Right renal cortex interstitium (tissue), 3 donors: ENCODE results near the gene ZBTB16. TPM values are rescaled to one million over a fixed set of nuclear protein-coding genes. Genes with fewer than 3 reads are reported as not detected.

Experiments used
- DNase-seq, 3 donors: peaks; one replicate each; pipeline ENCODE4 v3.0.0-alpha.2; 2013; ENCODE audit warnings: low read depth in 3 of 3, low spot score in 2 of 3
- polyA plus RNA-seq, 3 donors: library from polyadenylated mRNA; unstranded; fragments of 120-200 nt; gene quantifications; one replicate each; pipeline ENCODE4 v1.2.1, GENCODE V29; 2013; ENCODE audit not compliant: insufficient read length in 3 of 3

ZBTB16 gene, protein sequence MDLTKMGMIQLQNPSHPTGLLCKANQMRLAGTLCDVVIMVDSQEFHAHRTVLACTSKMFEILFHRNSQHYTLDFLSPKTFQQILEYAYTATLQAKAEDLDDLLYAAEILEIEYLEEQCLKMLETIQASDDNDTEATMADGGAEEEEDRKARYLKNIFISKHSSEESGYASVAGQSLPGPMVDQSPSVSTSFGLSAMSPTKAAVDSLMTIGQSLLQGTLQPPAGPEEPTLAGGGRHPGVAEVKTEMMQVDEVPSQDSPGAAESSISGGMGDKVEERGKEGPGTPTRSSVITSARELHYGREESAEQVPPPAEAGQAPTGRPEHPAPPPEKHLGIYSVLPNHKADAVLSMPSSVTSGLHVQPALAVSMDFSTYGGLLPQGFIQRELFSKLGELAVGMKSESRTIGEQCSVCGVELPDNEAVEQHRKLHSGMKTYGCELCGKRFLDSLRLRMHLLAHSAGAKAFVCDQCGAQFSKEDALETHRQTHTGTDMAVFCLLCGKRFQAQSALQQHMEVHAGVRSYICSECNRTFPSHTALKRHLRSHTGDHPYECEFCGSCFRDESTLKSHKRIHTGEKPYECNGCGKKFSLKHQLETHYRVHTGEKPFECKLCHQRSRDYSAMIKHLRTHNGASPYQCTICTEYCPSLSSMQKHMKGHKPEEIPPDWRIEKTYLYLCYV
- 1 to 10 TPM; 1.1 to 1.8 (median 1.4) TPM for polyA plus RNA-seq

DNA sequence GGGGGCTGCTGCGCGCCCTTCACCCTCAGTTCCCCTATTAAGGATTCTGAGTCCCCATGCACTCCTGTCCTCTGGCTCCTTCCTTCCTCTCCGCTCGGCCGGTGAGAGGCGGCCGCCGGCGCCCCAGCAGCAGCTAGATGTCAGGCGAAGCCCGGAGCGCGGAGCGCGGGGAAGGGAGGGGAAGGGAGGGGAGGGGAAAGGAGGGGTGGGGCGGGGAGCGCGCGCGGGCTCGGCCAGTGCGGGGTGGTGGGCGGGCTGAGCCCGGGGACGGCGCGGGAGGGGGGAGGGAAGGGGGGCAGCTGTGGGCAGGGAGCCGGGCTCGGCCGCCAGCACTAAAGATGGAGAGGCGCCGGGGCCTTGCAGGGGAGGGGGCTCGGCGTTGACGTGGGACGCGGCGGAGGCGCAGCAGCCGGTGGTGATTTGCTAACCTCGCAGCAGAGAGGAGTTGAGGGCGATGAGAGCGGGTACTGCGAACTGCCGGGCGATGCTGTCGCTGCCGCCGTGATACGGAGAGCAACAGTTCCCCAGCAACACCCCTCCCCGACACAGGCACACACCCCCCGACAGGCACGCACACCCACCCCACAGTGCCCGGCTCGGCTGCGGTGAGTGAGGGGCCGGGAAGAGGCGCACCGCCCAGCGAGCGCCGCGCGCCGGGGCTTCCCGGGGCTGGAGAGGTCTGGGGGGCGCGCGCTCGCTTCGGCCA, at the start of gene ZBTB16:
ZBTB16 (plus strand) TSS at position 434 of the 706 bp plus-strand sequence. CDS start 3,590 bp downstream, outside the sequence.
- DNase-seq: peak in 1 of 3 donors; percentile 39

DNA sequence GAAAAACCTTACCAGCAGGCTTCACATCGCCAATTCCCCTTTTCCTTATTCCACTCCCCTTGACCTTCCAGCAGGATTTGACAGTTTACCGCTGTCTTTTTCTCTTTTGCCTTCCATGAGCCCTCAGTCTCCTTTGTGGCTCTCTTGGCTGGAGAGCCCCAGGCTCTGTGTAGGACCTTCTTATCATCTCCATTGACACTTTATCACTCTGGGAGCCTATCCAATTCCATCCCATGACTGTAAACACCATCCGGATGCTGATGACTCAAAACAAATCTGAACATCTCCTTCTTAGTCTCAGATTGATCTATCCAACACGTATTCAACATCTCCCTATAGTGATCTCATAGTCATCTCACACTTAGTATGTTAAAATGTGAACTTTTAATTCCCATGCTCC, 48.6 kb upstream of the ZBTB16 start:
- no peak for DNase-seq

DNA sequence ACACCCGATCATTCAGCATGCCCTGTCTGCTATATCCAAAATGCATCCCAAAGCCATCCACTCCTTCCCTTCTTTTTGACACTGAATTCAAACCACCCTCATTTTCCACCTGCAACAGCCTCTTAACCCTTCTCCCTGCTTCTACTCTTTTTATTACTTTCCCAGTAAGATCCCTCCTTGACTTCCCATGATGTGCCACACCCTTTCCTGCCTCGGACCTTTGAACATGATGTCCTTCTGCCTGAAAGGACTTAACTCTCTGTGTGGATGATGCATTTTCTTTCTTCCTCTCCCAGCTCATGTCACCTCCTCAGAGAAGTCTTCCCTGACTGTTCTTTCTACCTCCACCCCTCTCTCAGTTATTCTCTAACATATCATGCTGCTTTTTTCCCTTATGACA, 48.1 kb upstream of the ZBTB16 start:
- no peak for DNase-seq

DNA sequence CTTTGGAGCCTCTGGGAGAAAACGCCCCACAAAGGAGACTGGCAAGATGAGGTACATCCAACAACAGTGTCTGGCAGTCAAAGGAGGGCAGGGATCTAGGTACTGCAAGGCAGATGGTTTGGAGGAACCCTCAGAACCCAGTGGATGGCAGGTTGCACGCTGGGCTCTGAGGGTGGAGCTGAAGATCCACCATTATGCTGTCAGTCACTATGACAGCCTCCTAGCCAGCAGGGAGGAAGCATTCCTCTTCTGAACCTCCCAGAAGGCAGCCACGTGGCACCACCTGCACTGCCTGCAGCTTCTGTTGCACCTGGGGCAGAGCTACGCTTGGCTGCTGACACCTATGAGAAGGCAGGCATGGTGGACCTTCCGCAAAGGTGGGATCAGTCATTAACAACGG, 44.4 kb upstream of the ZBTB16 start:
- no peak for DNase-seq

DNA sequence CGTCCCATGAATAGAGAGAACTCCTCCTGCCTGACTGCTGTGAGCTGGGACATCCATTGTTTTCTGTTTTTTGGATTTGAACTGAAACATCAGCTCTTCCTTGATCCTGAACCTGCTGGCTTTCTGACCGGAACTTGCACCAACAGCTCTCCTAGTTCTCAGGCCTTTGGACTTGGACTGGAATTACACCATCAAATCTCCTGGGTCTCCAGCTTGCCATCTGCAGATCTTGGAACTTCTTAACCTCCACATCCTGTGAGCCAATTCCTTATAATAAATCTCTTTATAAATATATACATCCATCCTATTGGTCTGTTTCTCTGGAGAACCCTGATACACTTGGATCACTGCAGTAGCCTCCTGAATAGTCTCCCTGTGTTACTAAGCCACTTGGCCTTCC, 42.5 kb upstream of the ZBTB16 start:
- no peak for DNase-seq

DNA sequence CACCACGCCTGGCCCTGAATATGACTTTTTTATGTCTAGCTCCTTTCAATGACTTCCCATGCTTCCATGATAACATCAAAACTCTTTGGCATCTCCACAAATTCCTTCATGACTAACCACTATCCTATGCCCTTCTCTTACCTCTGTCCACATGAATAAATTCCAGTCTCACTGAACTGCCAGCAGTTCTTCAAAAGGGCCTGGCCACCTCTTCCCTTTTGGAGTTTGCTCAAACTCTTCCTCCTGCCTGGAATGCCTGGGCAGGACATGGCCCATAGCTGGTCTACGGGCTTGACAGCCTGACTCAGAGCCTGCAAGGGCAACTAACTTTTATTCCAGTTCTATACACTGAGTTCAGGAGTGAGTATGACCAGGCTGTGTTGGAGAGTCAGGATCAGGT, 41.8 kb upstream of the ZBTB16 start:
- no peak for DNase-seq

DNA sequence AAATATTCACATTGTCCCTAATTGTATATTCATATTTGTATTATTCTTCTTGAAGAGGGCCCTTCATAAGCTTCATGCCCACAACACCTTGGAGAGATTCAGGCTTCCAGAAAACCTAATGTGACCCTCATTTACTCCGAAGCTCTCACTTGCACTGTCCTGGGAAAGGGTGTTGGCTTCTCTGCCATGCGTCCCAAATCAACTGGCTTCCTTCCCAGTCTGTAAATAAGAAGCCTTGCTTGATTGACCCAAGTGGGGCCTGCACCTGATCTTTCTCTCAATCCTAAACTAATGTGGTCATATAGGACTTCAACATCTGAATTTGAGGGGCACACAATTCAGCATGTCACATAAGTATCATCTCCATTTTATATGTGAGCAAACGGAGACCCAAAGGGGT, 40.5 kb upstream of the ZBTB16 start:
- DNase-seq: no peak

DNA sequence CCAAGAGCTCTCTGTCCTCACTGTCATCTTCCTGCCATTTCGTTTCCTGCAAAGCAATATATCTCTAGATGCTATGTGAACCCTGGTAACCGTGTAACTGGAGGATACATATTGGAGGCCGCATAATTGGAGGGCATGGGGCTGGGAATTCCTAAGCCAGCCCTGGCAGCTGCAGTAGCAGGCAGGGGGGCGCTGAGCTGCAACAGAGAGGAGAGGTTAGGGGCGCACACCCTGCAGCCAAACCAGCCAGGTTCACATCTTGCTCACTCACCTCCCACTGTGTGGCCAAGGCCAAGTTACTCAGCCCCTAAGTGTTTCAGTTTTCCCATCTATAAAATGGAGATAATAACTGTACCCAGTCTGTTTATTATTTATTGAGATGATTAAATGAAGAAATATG, 39.9 kb upstream of the ZBTB16 start:
- no peak for DNase-seq

DNA sequence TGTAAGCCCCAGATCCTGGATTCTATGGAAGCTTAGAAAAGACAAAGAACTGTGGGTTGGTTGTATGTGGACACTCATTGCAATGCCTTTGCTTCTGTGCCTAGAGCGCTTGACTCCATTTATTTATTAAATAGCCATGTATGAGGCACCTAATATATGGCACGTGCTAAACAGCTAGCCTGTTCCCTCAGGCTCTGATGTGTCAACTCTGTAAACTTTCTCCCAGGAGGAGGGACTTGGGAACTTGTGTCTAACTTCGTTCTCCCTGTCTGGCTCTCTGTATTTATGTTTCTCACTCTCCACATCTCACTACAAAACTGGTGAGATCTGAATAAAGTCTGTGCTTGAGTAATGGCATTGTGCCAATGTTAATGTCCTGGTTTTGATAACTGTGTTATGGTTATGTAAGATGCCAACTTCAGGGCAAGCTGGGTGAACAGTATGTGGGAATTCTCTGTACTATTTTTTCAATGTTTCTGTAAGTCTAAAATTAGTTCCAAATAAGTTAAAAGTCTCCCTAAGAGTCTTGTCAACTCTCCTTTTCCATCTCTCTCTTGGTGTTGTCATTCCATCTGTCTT, 34.1 kb upstream of the ZBTB16 start:
- DNase-seq: no peak

DNA sequence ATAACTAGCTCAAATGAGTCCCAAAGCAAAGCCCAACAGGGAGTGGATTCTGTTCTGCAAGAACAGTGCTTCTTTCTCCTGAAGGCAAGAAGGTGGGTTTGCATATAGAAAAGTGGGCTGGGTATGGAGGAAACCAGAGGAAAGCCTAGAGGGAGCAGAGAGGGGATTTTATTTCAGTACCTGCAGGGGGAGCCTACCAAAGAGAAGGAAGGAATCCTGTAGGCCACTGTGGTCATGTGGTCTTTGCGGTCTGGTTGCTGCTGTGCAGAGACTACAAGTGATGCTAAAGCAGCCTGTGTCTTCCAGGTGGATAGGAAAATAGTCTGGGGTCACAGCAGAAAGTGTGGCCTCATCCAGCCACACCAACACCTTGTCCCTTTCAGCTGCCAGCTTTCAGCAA, 33.2 kb upstream of the ZBTB16 start:
- no peak for DNase-seq

DNA sequence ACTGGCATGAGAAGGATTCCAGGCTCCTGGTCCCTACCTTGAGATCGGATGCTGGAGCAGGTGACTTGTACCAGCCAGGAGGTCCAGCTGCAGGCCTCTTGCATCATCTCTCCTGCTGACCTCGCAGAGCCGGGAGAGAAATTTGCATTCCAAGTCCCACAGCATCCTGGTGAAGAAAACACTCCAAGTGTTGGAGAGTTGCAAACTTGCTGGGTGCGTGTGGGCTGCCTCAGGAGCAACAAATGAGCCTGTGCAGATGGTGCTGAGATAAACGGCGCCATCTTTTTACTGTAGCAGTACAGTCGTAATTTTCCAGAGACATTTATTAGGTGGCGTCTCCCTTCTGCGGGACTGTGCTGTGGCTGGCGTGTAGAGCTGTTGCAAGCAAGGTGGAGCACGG, 32.1 kb upstream of the ZBTB16 start:
- DNase-seq: no peak

DNA sequence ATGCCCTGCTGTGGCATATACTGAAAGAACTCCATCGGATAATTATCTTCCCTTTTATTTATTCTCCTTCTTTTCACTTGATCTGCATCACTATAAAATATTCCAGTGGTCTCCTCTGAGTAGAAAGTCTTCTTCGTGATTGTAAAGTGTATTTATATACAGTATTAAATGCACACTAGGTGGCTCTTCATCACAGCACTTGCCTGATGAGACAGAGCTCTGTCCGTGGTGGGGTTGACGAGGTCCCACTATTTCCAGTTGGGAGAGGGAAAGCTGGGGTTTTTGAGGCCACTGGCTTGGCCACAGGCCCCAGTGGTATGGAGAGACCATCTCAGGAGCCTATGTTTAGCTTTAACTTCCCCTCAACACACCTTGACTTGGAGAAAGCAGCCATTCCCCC, 31.6 kb upstream of the ZBTB16 start:
- DNase-seq: no peak

DNA sequence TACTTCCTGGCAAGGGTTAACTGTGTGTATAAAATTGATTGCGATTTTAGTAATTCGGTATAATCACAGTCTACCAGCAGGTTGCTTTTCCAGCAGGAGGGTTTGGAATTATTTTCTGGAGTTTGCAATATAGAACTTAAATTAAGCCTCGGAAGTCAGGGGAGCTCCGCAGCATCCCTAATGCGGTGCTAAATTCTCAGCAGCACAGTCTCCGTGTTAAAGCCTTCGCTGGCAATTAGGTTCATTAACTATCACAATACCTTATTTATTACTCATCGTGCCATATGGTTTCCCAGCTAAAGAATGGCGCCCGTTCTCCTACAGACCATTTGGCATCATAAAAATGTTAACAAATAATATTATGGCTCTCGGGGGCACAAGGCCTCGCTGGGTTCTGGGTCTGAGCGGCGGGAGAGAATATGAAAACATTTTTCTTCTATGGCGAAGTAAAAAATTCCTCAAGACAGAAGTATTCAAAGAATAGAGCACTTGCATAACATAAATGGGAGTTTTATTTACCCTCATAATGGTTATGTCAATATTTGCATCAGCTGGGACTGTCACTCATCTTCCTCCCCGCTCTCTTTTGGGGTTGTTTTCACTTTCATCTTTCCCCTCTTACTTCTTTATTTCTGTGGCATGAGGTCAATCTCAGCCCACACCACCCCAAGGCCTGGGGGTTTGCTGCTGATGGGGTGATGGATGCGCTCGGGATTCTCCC, 28.1 kb upstream of the ZBTB16 start:
- no peak for DNase-seq

DNA sequence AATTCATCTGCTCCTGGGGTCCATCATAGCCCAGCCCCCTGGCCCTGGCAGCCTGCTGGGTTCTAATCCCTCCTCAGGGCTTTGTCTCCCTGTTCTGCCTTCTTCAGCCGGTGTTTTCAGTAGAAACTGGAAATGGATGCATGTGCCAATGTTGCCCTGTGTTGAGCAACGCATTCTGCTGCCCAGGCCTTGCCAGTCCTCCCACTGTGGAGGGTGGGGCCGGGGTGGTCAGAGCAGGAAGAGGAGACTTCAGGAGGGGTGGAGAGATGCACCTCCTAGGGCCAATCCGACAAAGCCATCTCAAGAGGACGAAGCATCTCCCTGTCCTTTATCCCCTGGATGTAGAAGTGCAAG, 27.6 kb upstream of the ZBTB16 start:
- DNase-seq: no peak

DNA sequence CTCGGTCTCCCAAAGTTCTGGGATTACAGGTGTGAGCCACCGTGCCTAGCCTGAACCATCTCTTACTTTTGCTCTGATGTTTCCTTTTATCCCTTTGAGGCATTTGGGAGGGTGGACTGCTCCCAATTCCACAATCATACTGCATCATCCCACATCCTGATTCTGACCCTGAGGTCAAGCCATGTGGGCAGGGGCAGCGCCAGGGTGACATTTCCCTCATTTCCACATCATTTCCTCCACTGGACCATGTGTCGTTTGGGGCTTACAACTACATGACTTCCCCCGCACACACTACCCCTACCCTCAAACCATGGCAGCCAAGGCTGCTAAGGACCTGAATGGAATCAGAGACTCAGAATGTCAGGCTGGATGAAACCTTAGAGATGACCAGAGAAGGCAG, 26.4 kb upstream of the ZBTB16 start:
- no peak for DNase-seq

DNA sequence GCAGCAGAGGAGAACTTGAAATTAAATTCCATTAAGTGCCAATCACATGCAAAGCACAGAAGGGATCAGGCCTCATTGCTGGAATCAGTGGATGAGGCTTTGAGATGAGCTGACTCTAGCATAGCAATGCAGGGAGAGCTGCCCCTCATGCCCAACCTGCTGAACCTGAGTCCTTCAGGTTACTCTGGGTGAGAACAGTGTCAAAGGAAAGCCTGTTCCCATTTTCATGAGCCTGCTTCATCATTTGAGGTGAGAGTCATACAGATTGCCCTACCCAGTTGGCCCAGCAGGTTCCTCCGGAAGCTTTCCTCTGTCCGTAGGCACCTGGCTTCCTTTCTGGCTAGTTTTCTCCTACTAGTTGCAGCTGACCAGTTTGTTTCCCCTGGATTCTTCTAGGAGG, 25.9 kb upstream of the ZBTB16 start:
- DNase-seq: no peak

DNA sequence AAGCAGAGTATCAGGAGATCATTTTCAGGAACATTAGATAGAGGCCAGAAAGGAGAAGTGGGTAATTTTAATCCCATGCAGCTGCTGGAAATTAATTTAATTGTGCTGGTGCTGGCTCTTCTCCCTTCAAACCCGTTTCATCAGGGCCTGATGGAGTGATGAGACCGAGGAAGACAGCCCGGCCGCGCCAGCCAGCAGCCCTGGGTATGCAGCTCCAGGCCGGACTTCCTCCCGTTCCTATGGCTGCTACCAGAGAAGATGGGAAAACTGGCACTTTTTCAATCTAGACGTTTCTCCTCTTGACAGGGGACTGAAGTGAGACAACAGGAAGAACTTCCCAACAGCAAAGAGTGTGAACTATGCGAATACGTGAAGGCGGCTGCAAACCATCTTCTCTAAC, 24.6 kb upstream of the ZBTB16 start:
- no peak for DNase-seq

DNA sequence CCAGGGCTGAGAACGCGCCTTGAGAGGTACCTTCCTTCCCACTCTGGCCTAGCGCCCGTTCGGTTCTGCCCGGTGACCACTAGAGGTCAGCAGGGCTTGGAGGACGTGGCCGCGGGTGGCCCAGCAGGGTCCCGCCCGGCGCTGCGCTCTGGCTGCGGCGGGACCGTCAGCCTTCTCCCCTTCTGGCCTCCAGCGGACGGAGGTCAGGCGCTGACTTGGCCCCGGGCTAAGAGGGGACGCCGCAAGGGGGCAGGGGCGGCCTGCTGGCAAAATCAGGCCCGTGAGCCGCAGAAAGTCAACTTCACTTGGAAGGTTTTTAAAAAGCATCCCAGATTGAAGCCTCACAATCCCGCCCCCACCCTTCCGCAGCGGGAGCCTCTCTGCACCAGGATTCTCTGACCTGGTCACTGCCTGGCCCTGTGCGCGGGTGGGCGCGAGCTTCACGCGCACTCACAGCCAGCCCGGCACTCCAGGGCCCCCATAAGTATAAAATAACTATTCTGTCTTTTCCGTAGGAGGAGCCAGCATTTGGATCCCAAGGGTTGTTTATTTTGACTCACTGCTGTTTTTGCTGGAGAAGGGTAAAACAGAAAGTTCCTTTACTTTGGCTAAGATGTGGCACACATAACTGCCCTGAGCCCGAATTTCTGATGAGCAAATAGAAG, 23.2 kb upstream of the ZBTB16 start:
- peak in 1 of 3 donors; percentile 49 for DNase-seq

DNA sequence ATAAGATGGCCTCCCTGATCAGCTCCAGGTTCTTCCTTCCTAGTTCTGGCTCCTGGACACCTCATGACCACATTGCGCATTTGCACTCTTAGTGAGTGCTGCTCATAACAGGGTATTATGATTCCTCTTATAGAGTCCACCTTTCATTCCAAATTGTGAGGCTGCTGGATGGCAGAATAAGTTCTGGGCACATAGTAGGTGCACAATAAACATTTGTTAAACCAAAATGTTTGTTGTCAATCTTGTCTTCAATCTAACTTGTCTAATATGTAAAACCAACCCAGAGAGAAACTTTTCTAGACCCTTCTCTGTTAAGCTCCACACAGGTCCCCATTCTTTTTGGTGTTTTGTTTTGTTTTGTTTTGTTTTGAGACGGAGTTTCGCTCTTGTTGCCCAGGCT, 22.6 kb upstream of the ZBTB16 start:
- DNase-seq: no peak

DNA sequence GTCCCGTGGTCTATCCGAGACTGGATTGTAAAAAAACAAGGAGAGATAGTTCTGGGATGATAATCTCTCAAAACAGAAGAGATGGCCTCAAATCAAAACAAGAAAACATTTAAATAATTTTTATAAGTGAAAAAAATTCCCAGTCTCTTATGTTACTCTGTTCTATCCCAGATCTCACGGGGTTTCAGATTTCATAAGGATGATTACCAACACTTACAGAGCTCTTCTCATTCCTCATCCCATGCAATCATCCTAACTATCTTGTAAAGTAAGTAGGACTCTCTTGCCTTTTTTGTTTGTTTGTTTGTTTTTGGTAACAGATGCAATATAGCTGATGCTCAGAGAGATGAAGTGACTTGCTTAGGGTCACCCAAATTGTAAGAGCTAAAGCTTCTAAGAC, 20.0 kb upstream of the ZBTB16 start:
- no peak for DNase-seq
